Stimulated activated CD8-positive, alpha-beta memory T cell treated with anti-CD3 and anti-CD28 coated beads, Interleukin-15, amount 100 ng/mL, for 1 hour (primary cell): ENCODE data around the gene GTF3C1.

Experiments
- DNase-seq: peaks from one replicate; pipeline ENCODE4 v3.0.0-alpha.2; 2020; ENCODE audit warnings: low read depth

GTF3C1 gene

DNA sequence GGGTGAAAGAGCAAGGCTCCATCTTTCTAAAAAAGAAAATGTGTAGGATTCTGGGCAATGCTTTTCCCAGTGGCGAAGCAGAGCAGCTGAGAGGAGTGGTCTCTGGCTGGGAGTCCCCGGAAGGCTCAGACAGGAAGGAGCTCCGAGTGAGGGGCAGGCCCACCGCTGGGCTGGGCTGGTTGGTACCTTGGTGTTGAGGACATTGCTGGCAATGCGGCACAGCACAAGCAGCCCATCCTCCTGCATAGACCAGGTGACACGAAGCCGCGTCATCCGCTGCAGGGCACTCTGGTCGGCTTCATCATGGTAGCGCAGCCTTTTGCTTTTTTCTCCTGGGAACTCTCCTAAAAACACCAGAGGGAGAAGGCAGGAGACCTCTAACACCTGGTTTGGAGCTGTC lies 63.9 kb downstream of the GTF3C1 start:
- DNase-seq = no peak

DNA sequence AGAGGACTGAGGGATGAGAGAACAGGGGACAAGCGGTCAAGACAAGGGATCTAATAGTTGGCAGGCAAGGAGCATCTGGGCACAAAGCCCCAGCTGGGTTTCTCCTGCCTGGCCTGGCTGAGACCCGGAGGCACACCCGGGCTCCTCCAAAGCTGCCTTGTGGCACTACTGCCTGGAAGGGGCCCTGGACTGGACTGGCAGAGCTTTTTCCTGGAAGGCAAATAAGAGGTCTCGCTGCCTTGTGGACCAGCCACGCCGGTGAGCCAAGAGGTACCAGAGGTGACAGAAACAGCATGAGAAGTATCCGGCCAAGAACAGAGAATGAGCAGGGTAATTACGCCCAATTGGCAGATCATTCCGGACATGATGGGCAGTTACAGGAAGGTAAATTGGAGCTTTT lies 64.6 kb downstream of the GTF3C1 start:
- no peak for DNase-seq

DNA sequence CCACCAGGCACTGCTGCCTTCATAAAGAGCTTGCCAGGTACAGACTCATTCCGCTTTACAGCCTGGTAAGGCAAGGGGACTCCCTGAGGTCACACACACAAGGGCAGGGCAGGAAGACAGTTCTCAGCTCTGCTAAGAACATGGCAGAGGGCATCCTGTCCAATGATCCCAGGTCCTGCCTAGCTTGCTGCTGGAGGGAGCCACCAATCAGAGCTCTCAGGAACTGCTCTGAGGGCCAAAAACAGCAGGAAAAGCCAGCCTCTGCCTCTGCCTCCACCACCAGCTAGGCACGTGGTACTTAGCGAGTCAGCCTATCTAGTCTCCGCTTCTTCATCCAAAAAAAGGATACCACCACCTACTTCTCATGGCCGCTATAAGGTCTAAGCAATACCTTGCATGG lies 66.1 kb downstream of the GTF3C1 start:
- DNase-seq = no peak

DNA sequence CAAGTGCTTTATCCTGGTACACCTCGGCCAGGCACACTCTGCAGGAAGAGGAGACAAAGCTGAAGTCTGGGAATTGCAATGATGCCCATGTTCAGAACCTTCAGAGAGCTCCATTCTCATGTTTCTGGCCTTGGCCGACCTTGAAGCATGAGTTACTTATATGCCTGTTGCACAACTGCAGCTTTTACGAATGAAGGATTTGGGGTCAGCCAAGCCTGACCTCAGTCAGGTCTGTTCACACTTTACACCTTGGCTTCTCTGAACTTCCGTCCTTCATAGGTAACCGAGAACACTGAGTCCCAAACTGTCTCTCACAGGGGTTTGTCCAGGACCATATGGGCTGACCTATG lies 66.7 kb downstream of the GTF3C1 start:
- DNase-seq = no peak

DNA sequence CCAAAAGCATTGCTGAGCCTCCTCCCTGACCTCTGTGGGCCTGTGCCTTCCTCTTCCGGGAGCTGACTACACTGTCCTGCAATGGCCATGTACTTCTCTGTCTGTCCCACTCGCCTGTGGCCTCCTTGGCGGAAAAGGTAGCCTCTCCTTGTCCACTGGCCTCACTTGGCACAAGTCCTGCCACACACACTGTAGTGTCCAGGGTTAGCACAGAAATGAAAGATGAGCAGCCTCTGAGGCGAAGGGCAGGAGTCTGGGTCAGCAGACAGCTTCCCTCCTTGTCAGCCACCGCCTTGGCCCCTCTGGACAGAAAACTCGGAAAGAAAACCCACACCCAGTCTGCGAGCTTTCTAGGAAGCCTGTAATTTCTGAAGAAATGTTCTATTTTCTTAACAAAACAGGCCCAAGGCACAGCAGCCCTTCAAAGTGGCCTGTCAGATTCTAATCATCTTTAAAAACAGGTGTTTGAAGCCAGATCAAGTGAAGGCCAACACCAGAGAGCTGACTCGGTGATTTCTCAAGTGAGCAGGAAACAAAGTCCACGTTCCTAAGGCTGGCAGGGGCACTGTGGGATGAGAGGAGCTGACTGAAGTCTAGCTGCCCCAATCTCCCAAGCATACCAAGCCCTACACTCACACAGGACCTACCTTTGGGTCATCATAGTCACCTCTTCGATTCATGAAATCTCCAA lies 67.2 kb downstream of the GTF3C1 start:
- no peak for DNase-seq

DNA sequence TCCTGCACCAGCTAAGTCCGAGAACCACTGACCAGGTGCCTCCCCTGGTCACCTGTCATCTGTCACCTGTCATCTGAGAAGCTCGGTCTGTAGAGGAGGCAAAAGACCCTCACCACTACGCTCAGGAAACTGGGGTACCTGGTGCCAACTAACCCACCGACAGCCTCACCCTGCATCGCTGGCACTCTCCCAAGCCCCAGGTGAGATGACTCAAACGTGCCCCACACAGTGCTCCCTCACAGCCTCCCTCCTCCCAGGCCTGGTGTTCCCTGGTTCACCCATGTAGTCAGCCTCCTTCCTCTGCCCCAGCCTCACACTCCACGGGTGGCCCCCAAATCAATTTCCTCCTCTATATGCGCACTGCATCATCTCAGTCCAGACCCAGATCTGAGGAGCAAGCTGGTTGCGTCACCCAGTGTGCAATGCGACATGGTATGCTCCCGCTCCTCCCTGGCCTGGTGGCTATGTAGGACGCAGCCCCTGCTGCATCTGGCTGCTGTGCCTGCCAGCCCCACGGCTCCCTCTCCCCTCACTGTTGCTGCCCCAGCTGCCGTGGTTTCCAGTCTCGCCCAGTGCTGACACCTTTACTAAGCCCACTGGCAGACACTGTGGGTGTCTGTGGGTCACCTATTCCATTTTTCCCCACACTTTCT lies 68.3 kb downstream of the GTF3C1 start:
- no peak for DNase-seq

DNA sequence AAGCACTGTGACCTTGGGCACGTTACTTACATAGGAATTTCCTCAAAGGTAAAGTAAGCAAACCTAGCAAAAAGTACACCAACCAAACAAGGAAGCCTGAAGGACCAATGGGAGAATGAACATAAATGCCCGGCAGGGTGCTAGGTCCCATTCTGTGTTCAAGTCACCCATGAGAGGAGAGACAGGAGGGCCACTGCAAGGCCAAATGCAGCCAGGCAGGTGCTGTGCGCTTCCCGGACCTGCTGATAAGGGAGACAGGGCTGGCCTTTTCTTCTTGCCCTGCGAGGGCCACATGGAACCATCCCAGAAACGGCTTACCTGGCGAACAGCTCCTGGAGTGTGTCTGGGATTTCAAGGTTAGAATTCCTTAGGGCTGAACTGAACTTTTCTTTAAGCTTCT lies 69.0 kb downstream of the GTF3C1 start:
- DNase-seq = no peak

DNA sequence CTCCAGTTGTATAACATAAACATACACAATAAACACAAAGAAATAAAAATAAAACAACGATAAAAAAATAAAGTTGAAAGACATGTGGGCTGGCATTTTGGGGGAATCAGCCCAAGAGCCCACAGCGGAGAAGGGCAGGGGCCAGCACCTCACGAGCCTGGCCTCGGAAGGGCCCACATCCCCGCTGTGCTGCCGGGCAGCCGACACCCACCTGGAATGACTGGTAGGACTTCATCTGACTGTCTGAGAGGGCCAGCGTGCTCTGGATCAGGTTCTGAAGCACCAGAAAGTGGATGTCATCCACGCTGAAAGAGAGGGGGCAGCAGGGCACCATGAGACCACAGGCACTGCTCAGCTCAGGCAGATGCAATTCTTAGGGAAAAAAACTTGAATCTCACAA lies 73.5 kb downstream of the GTF3C1 start:
- DNase-seq = no peak

DNA sequence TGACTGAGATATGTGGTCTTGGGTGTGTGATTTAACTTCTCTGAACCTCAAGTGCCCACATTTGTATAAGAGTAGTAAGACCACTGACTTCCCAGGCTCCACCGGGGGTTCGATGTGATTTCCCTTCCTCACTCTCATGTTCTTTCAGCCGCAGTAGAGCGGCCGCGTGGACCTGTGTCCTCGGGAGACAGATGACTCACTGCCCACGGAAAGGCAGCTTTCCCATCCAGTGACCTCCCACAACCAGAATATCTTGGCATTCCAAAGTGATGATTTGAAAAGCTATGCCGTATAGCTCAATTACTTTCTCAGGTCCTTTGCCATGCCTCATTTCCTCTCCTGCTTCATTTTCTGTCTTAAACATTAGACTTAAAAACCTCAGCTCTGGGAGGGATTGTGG lies 74.2 kb downstream of the GTF3C1 start:
- DNase-seq = no peak

DNA sequence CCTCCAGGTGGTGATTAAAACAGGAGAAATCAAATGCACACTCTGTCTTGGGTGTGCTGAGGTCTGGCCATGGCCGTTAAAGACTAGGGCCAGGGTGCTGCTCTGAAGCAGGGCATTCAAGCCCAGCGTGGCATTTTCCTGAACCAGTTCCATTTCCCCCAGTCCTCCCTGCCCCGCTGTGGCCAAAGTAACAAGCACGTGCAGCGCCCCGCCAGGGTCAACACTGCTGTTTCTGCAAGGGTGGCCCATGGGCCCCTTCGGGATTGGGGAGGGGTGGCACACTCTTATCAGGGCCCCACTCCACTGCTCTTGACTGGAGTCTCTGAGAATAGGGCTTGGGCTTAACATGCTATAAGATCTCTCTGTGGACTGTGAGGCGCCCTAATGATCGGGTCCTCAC lies 74.8 kb downstream of the GTF3C1 start:
- no peak for DNase-seq

DNA sequence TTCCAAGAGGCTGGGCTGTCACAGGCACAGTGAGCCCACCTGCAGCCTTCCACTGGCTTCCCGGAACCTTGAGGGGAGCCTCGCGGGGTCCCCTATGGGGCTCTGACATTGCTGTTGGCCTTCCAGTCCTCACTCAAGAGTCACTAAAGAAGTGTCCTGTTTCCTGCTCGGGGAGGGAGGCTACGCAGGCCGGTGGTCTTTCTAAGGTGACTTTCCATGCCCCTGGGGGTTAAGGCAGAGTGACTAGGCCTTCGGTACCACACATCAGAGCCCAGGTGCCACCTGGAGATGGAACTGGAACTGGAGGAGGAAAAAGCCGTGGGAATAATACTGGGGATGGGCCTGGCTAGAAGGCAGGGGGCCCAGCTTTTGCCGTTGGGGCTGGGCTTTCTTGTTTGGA lies 75.7 kb downstream of the GTF3C1 start:
- DNase-seq = no peak

DNA sequence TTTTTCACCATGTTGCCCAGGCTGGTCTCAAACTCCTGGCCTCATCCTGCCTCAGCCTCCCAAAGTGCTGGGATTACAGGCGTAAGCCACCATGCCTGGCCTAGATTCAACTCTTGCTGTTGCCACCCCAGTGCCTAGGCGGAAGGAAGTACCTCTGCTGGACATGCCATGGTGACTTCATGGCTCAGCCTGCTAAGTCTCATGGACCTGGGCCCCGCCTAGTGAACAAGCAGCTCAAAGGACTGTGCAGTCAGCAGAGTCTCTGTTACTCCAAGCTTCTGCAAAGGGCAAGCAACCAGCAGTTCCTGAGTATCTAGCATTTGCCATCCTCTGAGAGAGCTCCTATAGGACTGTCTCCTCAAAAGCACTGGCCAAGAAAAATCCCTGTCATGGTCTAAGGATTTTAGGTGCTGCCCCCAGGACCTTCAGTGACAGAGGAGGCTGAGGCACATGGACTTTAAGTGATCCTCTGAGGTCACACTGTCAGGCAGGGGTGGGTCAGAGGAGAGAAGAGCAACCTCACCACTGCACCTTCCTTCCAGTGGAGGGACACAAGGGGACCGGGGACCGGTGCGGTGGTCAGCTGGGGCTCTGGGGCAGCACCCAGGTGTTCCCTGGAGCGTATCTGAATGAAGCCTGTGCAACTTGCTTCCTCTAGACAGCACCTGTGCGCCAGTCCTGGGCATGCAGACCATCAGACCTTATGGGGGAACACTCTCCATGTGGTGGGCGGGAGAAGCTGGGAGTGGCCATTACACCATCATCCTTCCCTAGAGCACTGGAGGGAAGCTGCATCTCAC lies 76.4 kb downstream of the GTF3C1 start:
- DNase-seq = no peak

DNA sequence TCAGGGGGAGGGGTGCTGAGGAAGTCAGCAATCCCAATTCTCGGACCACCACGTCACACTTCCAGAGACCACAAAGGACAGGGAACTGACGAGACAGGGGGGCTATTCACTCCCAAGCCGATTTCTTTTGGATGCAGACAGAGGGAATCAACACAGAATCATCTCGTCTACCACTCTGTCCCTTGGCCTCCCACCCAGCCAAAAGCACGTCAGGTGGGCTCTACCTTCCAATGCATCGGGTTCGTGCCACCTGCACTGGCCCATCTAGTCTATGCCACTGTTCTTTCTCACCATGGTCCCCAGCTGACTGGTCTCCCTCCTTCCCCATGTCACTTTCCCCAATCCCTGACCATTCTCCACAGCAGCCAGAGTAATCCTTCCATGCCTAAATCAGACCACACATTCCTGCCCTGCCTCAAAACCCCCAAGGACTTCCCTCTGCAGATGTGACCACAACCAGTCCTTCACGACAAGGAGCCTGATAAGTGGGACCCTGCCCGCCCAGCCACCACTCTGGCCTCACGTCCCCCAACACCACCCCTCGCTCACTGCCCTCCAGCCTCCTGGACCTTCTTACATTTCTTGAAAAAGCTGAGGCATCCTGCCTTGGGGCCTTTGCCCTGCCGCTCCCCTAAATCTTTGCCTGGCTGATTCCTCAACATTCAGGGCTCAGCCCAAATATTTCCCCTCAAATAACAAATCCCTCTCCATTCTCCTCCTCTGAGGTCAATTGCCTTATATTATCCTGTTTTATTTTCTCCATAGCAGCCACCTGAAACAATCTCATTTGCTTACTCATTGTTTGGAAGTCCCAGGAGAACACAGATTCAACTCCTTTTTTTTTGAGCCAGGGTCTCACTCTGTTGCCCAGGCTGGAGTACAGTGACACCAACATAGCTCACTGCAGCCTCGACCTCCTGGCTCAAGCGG lies 77.4 kb downstream of the GTF3C1 start:
- no peak for DNase-seq

DNA sequence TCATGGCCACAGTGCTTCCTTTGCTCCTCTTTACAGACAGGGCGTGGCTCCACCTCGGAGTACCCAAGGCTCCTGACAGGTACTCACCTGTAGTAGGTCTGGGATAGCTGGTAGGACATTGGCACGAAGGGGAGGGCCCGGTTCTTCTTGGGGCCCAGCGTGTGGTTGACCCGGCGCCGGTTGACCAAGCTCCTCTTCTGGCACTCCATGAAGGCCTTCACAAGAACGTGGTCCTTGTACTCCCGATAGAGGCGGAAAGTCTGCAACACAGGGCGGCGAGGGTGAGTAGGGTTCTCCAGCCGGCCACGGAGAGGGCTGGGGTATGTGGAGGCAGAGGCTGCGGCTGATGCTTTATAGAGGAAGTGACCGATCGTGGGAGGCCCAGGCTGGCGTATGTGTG lies 78.1 kb downstream of the GTF3C1 start:
- no peak for DNase-seq

DNA sequence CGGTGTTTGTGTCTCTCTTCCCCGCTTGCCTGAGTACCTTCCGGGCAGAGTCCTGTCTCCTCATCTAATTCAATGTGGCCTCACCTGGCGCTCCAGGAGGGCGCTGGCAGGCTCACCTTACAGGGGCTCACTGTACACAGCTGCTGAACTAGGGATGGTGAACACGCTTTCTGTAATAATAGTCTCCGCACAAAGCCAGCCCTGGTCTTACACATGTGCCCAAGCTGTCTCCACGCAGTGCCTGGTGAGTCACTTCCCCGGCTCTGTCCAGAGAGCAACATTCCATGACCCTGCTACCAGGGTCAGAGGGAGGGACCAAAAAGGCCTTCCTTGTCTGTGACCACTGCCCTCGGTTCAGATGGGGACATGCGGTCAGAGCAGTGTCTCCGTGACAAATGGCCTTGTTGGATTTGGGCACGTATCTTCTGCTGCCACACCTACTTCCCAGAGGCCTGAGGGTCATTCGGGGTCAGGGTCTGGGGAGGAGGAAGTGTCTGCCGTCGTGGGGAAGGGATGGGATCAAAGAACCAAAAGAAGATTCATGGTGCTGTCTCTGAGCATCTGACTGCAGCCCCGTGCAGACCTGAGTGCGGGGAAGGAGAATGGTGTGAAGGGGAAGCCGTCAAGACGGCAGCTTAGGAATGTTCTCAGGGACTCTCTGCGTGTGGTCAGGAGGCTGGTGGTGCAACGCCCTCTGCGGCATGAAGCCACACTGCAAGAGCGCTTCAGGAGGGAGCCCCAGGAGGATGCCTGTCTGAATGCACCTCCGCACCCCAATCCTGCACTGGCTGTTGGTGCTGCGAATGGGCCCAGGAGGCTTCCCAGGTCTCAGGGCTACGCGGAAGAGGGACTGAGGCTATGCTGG lies 78.9 kb downstream of the GTF3C1 start:
- DNase-seq = no peak

DNA sequence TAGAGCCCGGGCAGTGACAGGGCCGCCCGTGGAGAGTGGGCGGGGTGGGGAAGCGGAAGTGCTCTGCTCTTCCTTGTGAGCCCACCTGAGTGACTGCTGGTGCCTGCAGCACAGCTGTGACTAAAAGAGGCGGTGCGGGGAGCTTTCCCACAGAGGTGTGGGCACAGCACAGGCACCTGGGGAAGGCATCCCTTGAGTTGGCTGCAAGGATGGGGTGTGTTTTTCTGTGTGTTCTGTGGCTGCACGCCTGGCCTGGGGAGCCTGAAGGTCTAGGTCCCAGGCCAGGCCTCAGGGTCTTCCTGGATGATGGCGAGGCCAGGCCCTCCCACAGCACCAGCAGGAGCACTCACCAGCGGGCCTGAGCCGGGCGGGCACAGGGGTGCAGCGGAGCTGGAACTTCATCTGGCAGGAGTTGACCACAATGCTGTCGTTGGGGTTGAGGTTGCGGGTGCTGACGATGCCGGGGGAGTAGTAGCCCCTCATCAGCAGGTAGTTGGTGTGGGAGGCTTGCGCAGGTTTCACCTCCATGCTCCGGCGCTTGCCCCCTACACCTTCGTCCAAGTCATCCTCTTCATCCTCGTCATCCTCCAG lies 80.7 kb downstream of the GTF3C1 start:
- no peak for DNase-seq

DNA sequence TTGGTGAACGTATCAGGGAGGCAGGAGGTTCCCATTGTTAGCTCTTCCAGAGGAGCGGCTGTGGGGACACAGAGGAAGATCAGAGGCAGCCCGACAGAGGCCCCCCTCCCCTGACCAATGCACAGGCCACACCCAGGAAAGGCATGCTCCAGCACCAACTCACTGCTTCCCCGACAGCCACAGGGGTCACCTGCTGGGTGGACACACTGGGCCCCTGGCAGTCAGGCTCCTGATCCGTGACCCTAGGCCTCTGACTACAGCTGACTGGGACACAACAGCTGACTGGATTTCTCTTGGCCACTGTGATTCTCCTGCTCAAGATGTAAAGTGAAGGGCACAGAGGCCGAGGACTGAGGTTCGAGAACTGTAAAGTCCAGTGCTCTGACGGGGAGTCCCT lies 84.2 kb downstream of the GTF3C1 start:
- no peak for DNase-seq

DNA sequence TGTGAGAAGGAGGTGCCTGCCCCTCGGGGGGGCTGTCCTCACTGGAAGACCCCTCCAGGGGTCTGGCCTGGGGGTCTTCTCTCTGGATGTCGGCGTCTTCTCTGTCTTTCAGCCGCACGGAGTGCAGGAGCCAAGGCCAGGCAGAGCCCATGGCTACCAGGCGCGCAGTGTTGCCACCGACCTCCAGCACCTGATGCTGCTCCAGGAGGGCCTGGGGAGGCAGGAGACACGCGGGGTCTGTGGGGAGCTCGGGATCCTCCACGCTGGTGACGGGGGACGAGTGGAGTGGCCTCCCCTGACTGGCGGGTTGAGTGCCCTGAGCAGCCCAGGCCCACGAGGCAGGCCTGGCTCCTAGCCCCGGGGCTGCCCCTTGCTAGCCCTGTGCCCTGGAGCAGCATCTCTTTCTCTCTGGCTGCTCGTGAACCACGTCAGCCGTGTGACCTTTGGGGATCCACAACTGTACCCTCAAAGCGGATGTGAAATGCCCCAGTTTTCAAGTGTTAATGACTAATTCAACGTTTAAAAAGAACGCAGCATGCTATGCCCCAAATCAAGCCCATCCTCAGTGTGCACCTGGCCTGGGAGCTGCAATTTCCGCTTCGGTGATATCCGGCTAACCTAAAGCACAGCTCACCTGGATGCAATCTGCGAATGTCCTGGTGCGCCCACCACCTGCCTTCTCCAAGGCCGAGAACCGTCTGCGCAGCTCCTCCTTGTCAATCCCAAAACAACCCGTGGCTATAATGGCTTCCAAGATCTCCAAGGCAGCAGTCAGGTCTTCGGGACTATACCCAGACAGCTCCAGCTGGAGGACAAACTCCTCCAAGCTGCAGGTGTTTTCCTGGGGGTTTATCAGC lies 84.9 kb downstream of the GTF3C1 start:
- DNase-seq = no peak

DNA sequence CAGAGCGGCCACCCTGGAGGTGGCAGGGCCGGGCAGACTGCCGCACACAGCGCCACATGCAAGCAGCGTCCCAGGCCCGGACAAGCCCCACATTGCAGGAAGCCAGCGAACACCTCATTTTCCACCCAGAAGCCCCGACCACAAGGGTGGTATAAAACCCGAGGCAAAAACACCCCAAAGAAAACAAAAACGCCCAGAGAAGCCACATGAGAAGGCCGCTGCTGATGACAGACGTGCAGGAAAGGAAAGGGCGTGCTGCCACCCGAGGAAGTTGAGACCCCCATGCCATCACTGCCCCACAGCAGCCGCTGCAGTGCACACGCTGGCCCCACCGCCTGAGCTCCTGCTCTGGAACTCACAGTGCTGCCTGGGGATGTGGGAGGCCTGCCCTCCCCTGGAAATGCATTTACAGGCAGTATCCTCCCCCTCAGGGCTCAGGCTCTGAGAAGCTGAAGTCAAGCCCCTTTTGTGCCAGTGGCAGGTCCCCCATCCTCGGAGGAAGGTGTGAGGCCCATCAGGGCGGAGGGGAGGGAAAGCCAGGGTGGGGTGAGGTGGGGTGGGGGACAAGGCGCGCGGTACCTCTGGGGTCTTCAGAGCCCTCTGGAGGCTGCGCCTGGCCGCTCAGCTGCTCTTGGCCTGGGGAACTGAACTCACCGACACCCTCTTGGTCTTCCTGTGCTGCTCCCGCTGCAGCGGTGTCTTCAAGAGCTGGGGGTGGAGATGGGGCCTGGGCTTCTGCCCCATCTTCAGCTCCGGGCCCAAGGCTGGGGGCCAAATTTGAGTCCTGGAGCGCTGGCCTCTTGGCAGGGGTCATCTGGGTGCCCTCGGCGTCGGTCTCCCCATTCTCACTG lies 85.7 kb downstream of the GTF3C1 start:
- peak; percentile 45 for DNase-seq
